HG03060 (cell line): ENCODE data around the gene LMOD1.

Experiments
- ATAC-seq: cut with Tn5 transposase; IDR thresholded peaks from one replicate; pipeline ENCODE4 v1.9.1; 2021; ENCODE audit warnings: low read depth, moderate number of reproducible peaks; ENCODE audit not compliant: unreplicated experiment

LMOD1 gene

GRCh38 chr1:201895120-201895665 lies 51.2 kb downstream of the LMOD1 start:
- no peak for ATAC-seq

- no peak for ATAC-seq
Measured at GRCh38 chr1:201894343-201895119, 51.8 kb downstream of the LMOD1 start.

DNA sequence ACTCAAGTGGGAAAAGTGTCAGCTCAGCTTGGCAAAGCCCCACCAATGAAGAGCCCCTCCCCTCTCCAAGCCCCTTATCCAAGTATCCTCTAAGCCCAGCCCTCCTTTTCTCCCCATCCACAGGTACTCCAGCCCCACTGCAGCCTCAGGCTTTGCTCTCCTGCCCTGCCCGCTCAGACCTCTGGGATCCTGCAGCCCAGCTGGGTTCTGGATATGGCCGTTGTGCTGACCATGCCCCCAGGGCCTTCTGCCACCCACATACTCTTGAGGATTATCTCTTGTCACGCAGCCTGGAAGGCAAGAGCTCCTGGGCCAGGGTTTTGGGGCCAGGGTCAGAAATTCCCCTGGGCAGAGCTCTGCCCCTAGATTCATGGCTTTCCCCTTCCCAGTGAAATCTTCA lies 52.9 kb downstream of the LMOD1 start:
- no peak for ATAC-seq

- no peak for ATAC-seq
Measured at GRCh38 chr1:201892211-201892610, 54.1 kb downstream of the LMOD1 start.

DNA sequence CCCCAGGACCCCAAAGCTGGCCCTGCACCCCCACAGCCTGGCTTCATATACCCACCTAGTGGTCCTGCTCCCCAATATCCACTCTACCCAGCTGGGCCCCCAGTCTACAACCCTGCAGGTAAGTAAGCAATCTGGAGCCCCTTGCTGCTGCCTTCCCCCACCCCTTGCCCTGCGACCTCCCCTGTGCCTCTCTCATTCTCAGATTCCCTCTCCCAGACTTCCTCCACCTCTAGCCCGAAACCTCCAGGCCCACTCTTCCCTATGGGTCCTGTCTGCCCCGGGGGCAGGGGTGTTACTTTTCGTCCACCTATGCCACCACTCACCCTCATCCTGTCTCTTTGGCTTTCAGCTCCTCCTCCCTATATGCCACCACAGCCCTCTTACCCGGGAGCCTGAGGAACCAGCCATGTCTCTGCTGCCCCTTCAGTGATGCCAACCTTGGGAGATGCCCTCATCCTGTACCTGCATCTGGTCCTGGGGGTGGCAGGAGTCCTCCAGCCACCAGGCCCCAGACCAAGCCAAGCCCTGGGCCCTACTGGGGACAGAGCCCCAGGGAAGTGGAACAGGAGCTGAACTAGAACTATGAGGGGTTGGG lies 54.8 kb downstream of the LMOD1 start:
- ATAC-seq, result no peak

DNA sequence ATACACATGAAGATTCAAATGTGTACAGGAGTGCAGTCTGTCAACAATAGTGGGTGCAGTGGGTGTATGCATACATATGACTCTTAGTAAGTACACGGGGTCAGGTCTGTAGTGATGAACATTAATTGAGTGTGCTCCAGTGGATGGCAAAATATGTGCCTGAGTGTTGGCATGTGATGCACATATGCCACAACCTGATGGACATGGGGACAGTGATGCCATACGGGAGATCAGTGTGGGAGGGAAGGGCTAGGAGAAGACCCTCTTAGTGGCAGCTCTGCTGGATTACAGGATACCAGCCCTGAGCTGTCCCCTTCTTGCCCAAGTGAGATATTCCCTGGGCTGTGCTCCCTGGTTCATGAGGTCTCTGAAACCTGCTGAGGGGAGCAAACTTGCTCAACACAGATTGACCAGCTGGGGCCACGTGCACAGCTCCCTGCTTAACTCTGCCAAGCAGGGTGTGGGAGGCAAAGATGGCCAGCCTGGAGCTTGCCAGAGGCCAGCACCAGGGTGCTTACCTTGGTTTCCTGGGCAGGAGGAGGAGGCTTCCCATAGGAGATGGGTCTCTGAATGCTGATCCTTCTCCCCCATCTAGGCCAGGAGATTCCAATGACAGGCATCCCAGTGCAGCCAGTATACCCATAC lies 55.4 kb downstream of the LMOD1 start:
- no peak for ATAC-seq

GRCh38 chr1:201890223-201890622 lies 56.1 kb downstream of the LMOD1 start:
- no peak for ATAC-seq

DNA sequence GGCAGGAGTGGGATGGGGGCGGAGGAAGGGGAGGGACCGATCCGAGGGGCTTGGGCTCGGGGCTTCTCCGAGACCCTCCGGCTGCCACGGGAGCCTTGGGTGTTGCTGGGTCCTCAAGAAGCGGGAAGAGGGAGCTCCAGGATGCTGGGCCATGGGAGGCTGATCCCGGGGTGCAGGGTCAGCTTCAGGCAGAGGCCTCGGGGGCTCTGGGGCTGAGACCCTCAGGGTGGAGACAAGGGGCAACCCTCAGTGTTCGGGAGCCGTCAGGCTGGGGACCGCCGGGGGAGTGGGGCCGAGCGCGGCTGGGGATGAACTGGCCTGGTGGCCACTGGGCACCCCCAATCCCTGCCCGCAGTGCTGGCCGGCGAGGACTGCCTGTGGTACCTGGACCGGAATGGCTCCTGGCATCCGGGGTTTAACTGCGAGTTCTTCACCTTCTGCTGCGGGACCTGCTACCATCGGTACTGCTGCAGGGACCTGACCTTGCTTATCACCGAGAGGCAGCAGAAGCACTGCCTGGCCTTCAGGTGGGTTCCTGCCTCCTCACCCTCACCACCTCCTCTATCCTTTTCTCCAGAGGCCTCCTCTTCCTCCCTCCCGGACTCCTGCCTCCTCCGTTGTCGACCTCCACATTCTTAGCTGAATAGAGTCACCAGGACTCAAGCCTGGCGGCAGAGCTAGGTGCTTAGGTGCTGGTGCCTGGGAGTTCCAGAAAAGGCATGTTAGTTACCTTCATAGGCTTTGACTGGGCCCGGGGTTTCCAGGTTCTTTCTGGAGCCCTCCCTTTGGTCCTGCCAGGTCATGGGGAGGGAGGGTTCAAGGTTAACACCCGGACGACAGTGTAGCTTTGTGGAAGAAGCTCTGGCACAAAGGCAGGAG lies 57.0 kb downstream of the LMOD1 start:
- ATAC-seq, result no peak

GRCh38 chr1:201888282-201889089 lies 57.9 kb downstream of the LMOD1 start, which contains the start of gene SHISA4:
Gene SHISA4 (plus strand): TSS chr1:201888898. CDS start chr1:201888995, 97 bp downstream.
- ATAC-seq, result no peak

- no peak for ATAC-seq
Measured at GRCh38 chr1:201887116-201887866, 59.1 kb downstream of the LMOD1 start.

DNA sequence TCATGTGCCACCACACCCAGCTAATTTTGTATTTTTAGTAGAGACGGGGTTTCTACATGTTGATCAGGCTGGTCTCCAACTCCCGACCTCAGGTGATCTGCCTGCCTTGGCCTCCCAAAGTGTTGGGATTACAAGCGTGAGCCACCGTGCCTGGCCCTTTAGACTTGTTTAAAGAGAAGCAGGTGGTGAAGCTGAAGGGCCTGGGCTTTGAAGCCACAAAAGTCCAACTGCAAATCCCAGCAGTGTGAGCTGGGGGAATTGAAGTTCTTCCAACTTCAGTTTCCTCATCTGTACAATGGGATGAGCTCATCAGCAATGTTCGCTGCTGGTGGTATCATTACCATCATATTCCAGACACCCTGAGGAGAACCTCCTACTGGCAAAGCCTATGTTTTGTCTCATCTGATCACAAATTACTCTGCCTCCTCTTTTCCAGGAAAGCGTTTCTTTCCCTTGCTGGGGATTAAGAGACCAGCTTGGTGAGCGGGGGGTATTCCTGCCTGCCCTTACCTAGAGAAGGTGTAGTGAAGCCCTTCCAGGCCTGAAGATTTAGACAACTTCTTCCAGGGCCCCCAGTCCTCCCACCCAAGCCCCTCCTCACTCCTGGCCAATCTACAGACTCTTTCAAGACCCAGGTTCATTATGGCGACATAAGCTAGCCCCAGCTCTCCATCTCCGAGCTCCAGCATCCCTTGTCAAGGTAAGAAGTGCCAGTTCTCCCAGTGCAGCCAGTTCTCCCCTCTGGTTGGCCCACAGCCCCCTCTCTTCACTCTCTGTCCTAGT lies 60.1 kb downstream of the LMOD1 start:
- no peak for ATAC-seq

- no peak for ATAC-seq
Measured at GRCh38 chr1:201885531-201886075, 60.7 kb downstream of the LMOD1 start.

DNA sequence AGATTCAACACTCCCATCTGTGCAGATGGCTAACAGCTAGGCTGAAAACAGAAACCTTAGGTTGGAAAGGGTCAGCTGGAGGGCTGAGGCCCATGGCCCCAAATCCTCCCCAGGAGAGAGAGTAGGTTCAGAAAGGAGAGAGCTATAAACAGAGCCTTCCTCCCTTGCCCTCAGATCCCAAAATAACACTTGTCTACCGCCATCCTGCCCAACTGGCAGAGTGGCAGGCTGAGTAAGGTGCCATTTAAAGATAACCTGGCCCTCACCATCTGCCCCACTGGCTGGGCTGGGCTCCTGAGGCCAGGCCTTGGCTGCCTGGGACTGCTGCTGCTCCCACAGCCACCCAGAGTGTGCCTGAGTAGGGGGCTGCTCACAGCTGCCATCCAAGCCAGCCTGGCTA lies 61.9 kb downstream of the LMOD1 start:
- no peak for ATAC-seq

DNA sequence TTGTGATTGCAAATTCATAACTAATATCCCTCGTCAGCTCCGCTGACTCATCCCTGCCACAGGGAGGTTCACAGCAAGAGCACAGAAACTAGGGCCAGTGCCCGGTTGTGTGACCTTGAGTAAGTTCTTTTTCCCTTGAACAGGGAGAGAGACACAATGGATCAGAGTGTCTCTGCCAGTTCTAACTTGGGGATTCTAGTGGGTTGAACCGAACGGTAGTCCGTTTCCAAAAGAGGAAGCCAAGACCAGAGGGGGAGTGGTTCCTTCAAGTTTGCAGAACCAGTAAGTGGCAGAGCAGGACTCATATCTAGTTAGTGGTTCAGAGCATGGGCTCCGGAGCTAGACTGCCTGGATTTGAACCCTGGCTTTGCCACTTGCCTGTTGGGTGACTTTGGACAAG lies 62.6 kb downstream of the LMOD1 start:
- ATAC-seq, result no peak

DNA sequence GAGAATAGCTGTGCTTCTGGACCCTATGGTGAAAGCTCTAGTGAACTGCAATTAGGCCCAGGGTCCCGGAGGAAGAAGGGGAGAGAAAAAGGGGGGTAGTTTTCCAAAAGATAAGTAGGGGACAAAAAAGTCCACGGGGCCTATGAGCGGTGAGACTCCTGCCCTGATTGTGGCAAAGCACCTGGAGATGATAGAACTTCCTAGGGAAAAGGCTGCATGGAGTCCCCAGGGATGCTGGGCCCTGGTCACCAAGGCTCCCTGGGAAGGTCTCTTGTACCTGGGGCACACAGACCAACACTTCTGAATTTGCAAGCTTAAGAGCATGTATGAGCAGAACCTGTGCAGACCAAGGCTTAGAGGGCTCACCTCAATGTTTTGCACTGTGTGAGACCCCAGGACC lies 63.1 kb downstream of the LMOD1 start:
- ATAC-seq, result no peak

- peak; percentile 67 for ATAC-seq
Measured at GRCh38 chr1:201882665-201883132, 63.6 kb downstream of the LMOD1 start.

DNA sequence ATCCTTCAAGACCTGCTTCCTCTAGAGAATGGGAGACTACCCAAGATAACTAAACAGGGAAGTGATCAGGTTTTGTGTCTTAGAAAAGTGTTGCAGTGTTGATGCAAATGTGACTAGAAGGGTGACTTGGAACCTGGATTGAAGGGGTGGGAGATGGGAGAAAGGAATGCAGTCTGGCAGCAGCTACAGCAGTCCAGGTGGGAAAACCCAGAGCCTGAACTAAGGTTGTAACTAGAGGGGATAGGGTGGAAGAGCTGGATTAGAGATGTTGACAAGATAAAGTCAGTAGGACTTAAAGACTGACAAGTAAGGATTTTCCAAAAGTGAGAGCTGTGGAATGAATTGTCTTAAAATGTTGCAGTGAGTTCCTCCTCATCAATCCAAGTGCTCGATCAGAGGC lies 64.7 kb downstream of the LMOD1 start:
- no peak for ATAC-seq
